ENCODE measurements around the gene NAALADL1.

Gene NAALADL1

DNA sequence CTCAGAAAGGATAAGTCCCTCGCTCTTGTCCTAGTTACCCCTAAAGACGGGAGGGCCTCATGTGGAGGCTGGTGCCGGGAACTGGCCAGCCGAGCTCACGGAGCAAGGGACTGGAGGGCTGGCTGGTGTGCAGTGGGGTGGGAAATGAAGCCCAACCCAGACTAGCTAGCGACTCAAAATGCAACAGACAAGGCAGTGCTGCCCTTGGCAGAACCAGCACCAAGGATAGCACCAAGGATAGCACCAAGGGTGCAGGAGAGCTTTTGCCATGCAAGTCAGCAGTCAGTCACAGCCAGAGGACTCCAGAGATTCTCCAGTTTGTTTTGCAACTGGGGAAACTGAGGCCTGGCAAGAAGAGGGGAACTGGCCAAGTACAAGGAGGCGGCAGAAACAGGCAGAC lies 55.1 kb downstream of the NAALADL1 start:
- ChIA-PET CTCF (interaction anchor here (0.6 to 1.1 kb wide), 2 partner anchors 11 to 231 kb away, joined by 4 to 7 read pairs; partner anchors contain the start of gene ARL2), POLR2A (interaction anchor here (1.5 kb wide), 1 partner anchor 119 kb away, joined by 3 read pairs; the partner anchor contains the start of genes FAU and MRPL49)
- DNase-seq (ENCODE audit: extremely low spot score): no peak
- no peak for TF ChIP-seq CTBP1 (IDR thresholded peaks at IDR 0.05; ENCODE audit: borderline replicate concordance)
- TF ChIP-seq L3MBTL2 (conservative IDR thresholded peaks at IDR 0.05): no peak
- TF ChIP-seq ZNF384 (IDR thresholded peaks at IDR 0.05): no peak
- TF ChIP-seq TARDBP (IDR thresholded peaks at IDR 0.05): no peak
- no peak for TF ChIP-seq ELF4 (IDR thresholded peaks at IDR 0.05)
- no peak for TF ChIP-seq NFRKB (IDR thresholded peaks at IDR 0.05)
- no peak for TF ChIP-seq SUZ12 (IDR thresholded peaks at IDR 0.05)
- no peak for TF ChIP-seq FOXM1 (IDR thresholded peaks at IDR 0.05; ENCODE audit: borderline replicate concordance)
- TF ChIP-seq HDGF (IDR thresholded peaks at IDR 0.05; ENCODE audit: borderline replicate concordance): no peak
- no peak for TF ChIP-seq FOXA1 (IDR thresholded peaks at IDR 0.05)
- no peak for TF ChIP-seq SP1 (IDR thresholded peaks at IDR 0.05)
- TF ChIP-seq, protein P1, sequence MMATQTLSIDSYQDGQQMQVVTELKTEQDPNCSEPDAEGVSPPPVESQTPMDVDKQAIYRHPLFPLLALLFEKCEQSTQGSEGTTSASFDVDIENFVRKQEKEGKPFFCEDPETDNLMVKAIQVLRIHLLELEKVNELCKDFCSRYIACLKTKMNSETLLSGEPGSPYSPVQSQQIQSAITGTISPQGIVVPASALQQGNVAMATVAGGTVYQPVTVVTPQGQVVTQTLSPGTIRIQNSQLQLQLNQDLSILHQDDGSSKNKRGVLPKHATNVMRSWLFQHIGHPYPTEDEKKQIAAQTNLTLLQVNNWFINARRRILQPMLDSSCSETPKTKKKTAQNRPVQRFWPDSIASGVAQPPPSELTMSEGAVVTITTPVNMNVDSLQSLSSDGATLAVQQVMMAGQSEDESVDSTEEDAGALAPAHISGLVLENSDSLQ (IDR thresholded peaks at IDR 0.05): no peak
- no peak for TF ChIP-seq ARNT (IDR thresholded peaks at IDR 0.05)
- TF ChIP-seq BHLHE40 (IDR thresholded peaks at IDR 0.05; ENCODE audit: borderline replicate concordance): no peak
- no peak for TF ChIP-seq LEF1 (IDR thresholded peaks at IDR 0.05; ENCODE audit: borderline replicate concordance)
- TF ChIP-seq FOXK2 (IDR thresholded peaks at IDR 0.05): no peak

DNA sequence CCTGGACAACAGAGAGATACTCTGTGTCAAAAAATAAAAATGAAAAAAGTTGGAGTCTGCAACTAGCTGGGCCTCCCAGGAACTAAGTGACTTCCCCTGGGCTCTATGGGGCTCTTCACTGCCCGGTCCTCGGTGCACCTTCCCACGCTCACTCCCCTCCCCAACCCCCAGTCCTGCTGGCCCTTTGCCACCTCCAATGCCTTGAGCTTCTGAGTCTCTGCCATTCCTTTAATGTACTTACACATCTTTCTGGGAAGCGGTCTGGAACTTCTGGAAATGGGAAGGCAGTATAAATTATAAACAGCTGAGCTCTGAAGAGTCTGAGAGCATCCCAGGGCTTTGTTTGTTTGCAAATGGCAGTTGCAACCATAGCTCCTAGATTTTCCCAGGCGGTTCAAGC lies 55.6 kb downstream of the NAALADL1 start:
- POLR2A ChIA-PET: interaction anchor here (1.5 kb wide), 1 partner anchor 119 kb away, joined by 3 read pairs; the partner anchor contains the start of genes FAU and MRPL49

DNA sequence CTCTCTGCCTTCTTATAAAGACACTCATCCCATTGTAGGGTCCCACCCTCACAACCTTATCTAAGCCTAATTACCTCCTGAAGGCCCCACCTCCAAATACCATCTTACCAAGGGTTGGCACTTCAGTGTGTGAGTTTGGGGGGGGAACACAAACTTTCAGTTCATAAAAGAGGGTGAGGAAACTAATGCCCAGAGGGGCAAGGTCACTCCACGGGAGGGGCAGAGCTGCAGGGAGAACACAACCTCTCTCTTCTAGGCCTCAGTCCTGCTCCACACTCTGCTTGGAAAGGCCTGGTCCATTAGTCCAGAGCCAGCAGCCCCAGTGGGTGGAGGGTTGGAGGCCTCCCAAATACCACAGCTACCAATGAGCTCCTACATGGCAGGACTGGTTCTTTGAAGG lies 58.9 kb downstream of the NAALADL1 start:
- TF ChIP-seq NFRKB (IDR thresholded peaks at IDR 0.05) (no peak), BHLHE40 (IDR thresholded peaks at IDR 0.05; ENCODE audit: borderline replicate concordance) (no peak), FOXK2 (IDR thresholded peaks at IDR 0.05) (no peak), FOXA1 (IDR thresholded peaks at IDR 0.05) (no peak)
- ChIA-PET CTCF (interaction anchor here (1.3 kb wide), 1 partner anchor 111 kb away, joined by 3 read pairs; no protein-coding TSS in a partner anchor), POLR2A (interaction anchor here (0.5 kb wide), 1 partner anchor 54 kb away, joined by 3 read pairs; no protein-coding TSS in a partner anchor)
- DNase-seq (ENCODE audit: extremely low spot score): no peak

More for the DNA sequence above, 55.6 kb downstream of the NAALADL1 start:
- no peak for DNase-seq (ENCODE audit: extremely low spot score)
- CTCF ChIA-PET: interaction anchor here (0.6 to 1.1 kb wide), 2 partner anchors 11 to 156 kb away, joined by 3 to 4 read pairs; partner anchors contain the start of gene ARL2
- TF ChIP-seq TARDBP (IDR thresholded peaks at IDR 0.05): no peak
- no peak for TF ChIP-seq ZNF384 (IDR thresholded peaks at IDR 0.05)
- no peak for TF ChIP-seq FOXA1 (IDR thresholded peaks at IDR 0.05)
- TF ChIP-seq BHLHE40 (IDR thresholded peaks at IDR 0.05; ENCODE audit: borderline replicate concordance): no peak
- no peak for TF ChIP-seq HDGF (IDR thresholded peaks at IDR 0.05; ENCODE audit: borderline replicate concordance)
- no peak for TF ChIP-seq ARNT (IDR thresholded peaks at IDR 0.05)
- no peak for TF ChIP-seq CTBP1 (IDR thresholded peaks at IDR 0.05; ENCODE audit: borderline replicate concordance)
- no peak for TF ChIP-seq NFRKB (IDR thresholded peaks at IDR 0.05)
- no peak for TF ChIP-seq L3MBTL2 (conservative IDR thresholded peaks at IDR 0.05)
- no peak for TF ChIP-seq FOXM1 (IDR thresholded peaks at IDR 0.05; ENCODE audit: borderline replicate concordance)
- TF ChIP-seq, protein P1 (IDR thresholded peaks at IDR 0.05): no peak
- no peak for TF ChIP-seq SUZ12 (IDR thresholded peaks at IDR 0.05)
- TF ChIP-seq SP1 (IDR thresholded peaks at IDR 0.05): no peak

DNA sequence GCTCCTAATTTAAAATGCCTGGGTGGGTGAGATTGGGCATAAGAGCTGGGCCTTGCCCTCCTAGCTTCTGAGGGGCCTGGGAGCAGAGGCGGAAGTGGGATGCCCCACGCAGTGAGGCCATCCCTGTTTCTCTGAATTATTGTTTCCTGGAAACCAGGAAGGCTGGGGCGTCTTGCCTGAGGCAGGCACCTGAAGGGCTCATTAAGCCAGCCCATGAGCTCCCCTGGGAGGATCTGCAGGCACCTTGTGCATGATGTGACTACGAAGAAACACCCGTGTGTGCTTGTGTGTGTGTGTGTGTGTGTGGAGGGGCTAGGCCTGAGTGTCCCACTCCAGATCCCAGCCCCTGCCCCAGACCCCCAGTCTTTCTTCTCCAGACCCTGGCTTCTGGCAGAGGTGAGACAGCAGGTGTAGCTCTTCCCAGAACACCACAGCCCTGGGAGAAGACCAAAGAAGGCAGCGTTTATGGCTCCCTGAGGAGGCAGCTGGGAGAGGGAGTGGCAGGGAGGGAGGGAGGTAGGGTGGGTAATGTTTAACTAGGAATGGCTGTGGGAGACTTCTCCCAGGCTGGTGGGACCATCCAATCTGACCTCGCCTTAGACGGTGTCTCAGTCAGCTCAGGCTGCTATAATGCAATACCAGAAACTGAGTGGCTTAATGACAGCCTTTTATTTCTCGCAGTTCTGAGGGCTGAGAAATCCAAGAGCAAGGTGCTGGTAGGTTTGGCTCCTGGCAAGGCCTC lies 59.5 kb downstream of the NAALADL1 start:
- CTCF ChIA-PET: interaction anchor here (0.9 to 1.3 kb wide), 2 partner anchors 8 to 111 kb away, joined by 3 to 4 read pairs; no protein-coding TSS in a partner anchor
- TF ChIP-seq L3MBTL2 (conservative IDR thresholded peaks at IDR 0.05) (no peak), LEF1 (IDR thresholded peaks at IDR 0.05; ENCODE audit: borderline replicate concordance) (no peak), SP1 (IDR thresholded peaks at IDR 0.05) (no peak), SUZ12 (IDR thresholded peaks at IDR 0.05) (no peak), NFRKB (IDR thresholded peaks at IDR 0.05) (no peak), ZNF384 (IDR thresholded peaks at IDR 0.05) (no peak), ARNT (IDR thresholded peaks at IDR 0.05) (no peak), BHLHE40 (IDR thresholded peaks at IDR 0.05; ENCODE audit: borderline replicate concordance) (no peak), FOXA1 (IDR thresholded peaks at IDR 0.05) (no peak), FOXK2 (IDR thresholded peaks at IDR 0.05) (no peak), TARDBP (IDR thresholded peaks at IDR 0.05) (no peak), ELF4 (IDR thresholded peaks at IDR 0.05) (no peak), HDGF (IDR thresholded peaks at IDR 0.05; ENCODE audit: borderline replicate concordance) (no peak), FOXM1 (IDR thresholded peaks at IDR 0.05; ENCODE audit: borderline replicate concordance) (no peak), CTBP1 (IDR thresholded peaks at IDR 0.05; ENCODE audit: borderline replicate concordance) (no peak)
- TF ChIP-seq, protein P1 (IDR thresholded peaks at IDR 0.05): no peak
- DNase-seq (ENCODE audit: extremely low spot score): no peak
- POLR2A ChIA-PET: interaction anchor here (0.5 to 0.9 kb wide), 2 partner anchors 42 to 53 kb away, joined by 3 read pairs; partner anchors contain the start of gene SAC3D1

DNA sequence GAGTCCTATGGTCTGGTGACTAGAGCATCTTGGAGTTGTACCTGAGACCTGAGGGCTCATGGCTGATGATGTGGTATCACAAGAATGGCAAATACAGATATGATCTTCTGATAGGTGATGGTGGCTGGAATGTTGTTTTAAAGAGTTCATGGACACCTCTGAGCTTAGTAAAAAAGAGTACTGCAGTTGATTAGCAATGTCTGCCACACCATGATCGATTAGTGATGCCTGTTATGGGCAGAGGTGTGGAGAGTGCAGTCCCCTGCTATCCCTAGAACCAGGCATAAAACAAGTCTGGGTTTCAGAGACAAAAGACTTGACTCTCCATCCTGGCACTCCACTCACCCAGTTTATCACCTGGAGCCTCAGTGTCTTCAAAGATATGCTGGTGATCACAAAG lies 60.2 kb downstream of the NAALADL1 start:
- DNase-seq (ENCODE audit: extremely low spot score): no peak
- TF ChIP-seq FOXA1 (IDR thresholded peaks at IDR 0.05) (no peak), BHLHE40 (IDR thresholded peaks at IDR 0.05; ENCODE audit: borderline replicate concordance) (no peak), SP1 (IDR thresholded peaks at IDR 0.05) (no peak), FOXM1 (IDR thresholded peaks at IDR 0.05; ENCODE audit: borderline replicate concordance) (no peak), FOXK2 (IDR thresholded peaks at IDR 0.05) (no peak)
- TF ChIP-seq, protein P1 (IDR thresholded peaks at IDR 0.05): no peak
- ChIA-PET CTCF (interaction anchor here (0.9 to 1.3 kb wide), 3 partner anchors 9 to 110 kb away, joined by 3 to 4 read pairs (median 3); no protein-coding TSS in a partner anchor), POLR2A (interaction anchor here (0.9 to 1.1 kb wide), 2 partner anchors 43 to 113 kb away, joined by 3 read pairs; partner anchors contain the start of gene SAC3D1)
